DMS 273 treated with DMSO at 0.1 percent for 48 hours (cell line): Measurements from ENCODE around the gene CAMK2B.

ENCODE experiments used
- DNase-seq: peaks from one replicate; lab custom pipeline; 2025; lab: John Stamatoyannopoulos, UW

Gene CAMK2B

GRCh38 chr7:44167920-44168319, 157.5 kb downstream of the CAMK2B start:
- no peak for DNase-seq
